Measurements from ENCODE around the gene DPH2.

GRCh38 chr1:43942411-43942810, 27.4 kb upstream of the DPH2 start:
- TF ChIP-seq GATA2 (IDR thresholded peaks at IDR 0.05; ENCODE audit: low read depth, low read length), result no peak
- TF ChIP-seq GATA3 (IDR thresholded peaks at IDR 0.05; ENCODE audit: low read depth, low read length), result no peak
